WTC11 (cell line): ENCODE data around the gene CTIF.

Experiments used
- ATF2 ChIP-seq: sonication (generic); formaldehyde crosslinking; IDR thresholded peaks from 2 replicates; pipeline ENCODE4 v1.8.1; 2022; ENCODE audit warnings: low read depth, missing genetic modification reagents, borderline replicate concordance
- ATF6 ChIP-seq: sonication (generic); formaldehyde crosslinking; IDR thresholded peaks from 2 replicates; pipeline ENCODE4 v1.8.1; 2023; ENCODE audit warnings: mild to moderate bottlenecking, missing genetic modification reagents
- CREM ChIP-seq: sonication (generic); formaldehyde crosslinking; IDR thresholded peaks from 2 replicates; pipeline ENCODE4 v1.8.1; 2022; ENCODE audit warnings: mild to moderate bottlenecking, missing genetic modification reagents, moderate library complexity
- CTCF ChIP-seq: fragments of 200-600 bp; IDR thresholded peaks from 2 replicates; pipeline ENCODE4 v1.8.0; 2022; ENCODE audit warnings: antibody characterized with exemption
- E2F4 ChIP-seq: sonication (generic); formaldehyde crosslinking; IDR thresholded peaks from 2 replicates; pipeline ENCODE4 v1.8.1; 2022; ENCODE audit warnings: low read depth, mild to moderate bottlenecking, moderate library complexity, missing genetic modification reagents, borderline replicate concordance
- FOXP1 ChIP-seq: sonication (generic); formaldehyde crosslinking; IDR thresholded peaks from 2 replicates; pipeline ENCODE4 v1.8.0; 2022; ENCODE audit warnings: missing genetic modification reagents, mild to moderate bottlenecking, moderate library complexity, borderline replicate concordance
- RELA ChIP-seq: sonication (generic); formaldehyde crosslinking; IDR thresholded peaks from 2 replicates; pipeline ENCODE4 v1.8.1; 2022; ENCODE audit warnings: missing genetic modification reagents, mild to moderate bottlenecking, borderline replicate concordance
- ZNF263 ChIP-seq: sonication (generic); formaldehyde crosslinking; IDR thresholded peaks from 2 replicates; pipeline ENCODE4 v1.8.1; 2022; ENCODE audit warnings: low read depth, mild to moderate bottlenecking, moderate library complexity, missing genetic modification reagents
- TF ChIP-seq, protein P1 (sequence below): sonication (generic); formaldehyde crosslinking; IDR thresholded peaks from 2 replicates; pipeline ENCODE4 v1.8.1; 2023; ENCODE audit warnings: mild to moderate bottlenecking, missing genetic modification reagents, moderate library complexity
- TF ChIP-seq, protein P2 (sequence below): sonication (generic); formaldehyde crosslinking; conservative IDR thresholded peaks from 2 replicates; pipeline ENCODE4 v1.8.1; 2022; ENCODE audit warnings: mild to moderate bottlenecking, missing genetic modification reagents

- no peak for TF ChIP-seq FOXP1 (CRISPR knock-in tag)
- TF ChIP-seq, protein P1, sequence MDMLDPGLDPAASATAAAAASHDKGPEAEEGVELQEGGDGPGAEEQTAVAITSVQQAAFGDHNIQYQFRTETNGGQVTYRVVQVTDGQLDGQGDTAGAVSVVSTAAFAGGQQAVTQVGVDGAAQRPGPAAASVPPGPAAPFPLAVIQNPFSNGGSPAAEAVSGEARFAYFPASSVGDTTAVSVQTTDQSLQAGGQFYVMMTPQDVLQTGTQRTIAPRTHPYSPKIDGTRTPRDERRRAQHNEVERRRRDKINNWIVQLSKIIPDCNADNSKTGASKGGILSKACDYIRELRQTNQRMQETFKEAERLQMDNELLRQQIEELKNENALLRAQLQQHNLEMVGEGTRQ (CRISPR knock-in tag), result no peak
- TF ChIP-seq, protein P2, sequence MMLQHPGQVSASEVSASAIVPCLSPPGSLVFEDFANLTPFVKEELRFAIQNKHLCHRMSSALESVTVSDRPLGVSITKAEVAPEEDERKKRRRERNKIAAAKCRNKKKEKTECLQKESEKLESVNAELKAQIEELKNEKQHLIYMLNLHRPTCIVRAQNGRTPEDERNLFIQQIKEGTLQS (CRISPR knock-in tag), result no peak
- no peak for TF ChIP-seq ATF2 (CRISPR knock-in tag)
- no peak for TF ChIP-seq ZNF263 (CRISPR knock-in tag)
- TF ChIP-seq CTCF, result no peak
- no peak for TF ChIP-seq E2F4 (CRISPR knock-in tag)
- TF ChIP-seq CREM, result no peak
- TF ChIP-seq ATF6 (CRISPR knock-in tag), result no peak
- no peak for TF ChIP-seq RELA (CRISPR knock-in tag)
Observed at GRCh38 chr18:48659188-48660009, 120.6 kb downstream of the CTIF start.
